PC-3 (cell line): Measurements from ENCODE around the gene CYB5R4.

ENCODE experiments used
- EZH2 ChIP-seq: fragments of 300-600 bp; sonication (generic); IDR thresholded peaks from one replicate; pipeline ENCODE4 v1.6.1; 2017; ENCODE audit warnings: antibody characterized with exemption, mild to moderate bottlenecking, low read length; ENCODE audit not compliant: unreplicated experiment
- EZH2phosphoT487 ChIP-seq: fragments of 300-600 bp; sonication (generic); IDR thresholded peaks from 2 replicates; pipeline ENCODE4 v1.6.1; 2018; ENCODE audit warnings: mild to moderate bottlenecking, antibody characterized with exemption, low read length, borderline replicate concordance
- TF ChIP-seq, protein P1 (sequence below): fragments of 300-600 bp; sonication (generic); conservative IDR thresholded peaks from 2 replicates; pipeline ENCODE4 v1.5.1; 2017; ENCODE audit warnings: antibody characterized with exemption, low read depth, mild to moderate bottlenecking, low read length

DNA sequence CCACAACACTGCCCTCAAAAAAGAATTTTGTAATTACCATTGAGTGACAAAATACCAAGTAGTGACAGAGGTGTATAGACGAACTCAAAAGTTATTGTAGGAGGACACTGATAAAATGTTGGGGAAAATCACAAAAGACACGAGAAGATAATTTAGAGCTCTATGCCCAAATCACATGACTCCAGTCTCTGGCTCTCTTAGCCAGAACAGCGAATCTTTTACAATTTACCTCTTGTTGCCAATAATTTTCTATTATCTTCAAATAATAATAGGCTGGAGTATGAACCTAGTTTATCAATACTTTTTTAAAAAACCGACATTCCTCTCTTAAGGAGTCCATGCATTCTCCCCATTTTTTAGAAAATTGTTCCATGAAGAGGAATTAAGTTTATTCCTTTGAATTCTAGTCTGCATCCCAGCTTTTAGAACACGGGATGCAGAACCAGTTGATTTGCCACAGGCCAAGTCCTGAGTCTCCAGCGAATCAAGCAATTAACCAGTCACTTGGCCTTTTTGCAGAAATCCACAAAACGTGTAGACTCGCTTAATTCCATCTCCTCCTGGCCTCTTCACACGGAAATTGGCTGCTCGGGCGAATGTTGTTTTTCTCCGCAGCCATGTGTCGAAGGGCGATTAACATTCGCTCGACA, 6.8 kb upstream of the CYB5R4 start:
- TF ChIP-seq, protein P1, sequence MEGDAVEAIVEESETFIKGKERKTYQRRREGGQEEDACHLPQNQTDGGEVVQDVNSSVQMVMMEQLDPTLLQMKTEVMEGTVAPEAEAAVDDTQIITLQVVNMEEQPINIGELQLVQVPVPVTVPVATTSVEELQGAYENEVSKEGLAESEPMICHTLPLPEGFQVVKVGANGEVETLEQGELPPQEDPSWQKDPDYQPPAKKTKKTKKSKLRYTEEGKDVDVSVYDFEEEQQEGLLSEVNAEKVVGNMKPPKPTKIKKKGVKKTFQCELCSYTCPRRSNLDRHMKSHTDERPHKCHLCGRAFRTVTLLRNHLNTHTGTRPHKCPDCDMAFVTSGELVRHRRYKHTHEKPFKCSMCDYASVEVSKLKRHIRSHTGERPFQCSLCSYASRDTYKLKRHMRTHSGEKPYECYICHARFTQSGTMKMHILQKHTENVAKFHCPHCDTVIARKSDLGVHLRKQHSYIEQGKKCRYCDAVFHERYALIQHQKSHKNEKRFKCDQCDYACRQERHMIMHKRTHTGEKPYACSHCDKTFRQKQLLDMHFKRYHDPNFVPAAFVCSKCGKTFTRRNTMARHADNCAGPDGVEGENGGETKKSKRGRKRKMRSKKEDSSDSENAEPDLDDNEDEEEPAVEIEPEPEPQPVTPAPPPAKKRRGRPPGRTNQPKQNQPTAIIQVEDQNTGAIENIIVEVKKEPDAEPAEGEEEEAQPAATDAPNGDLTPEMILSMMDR, result no peak
- TF ChIP-seq EZH2 (no peak), EZH2phosphoT487 (no peak)
